HG03045 (cell line): Measurements from ENCODE around the gene OR6K6.

Experiments
- ATAC-seq: cut with Tn5 transposase; IDR thresholded peaks from one replicate; pipeline ENCODE4 v1.9.1; 2021; ENCODE audit warnings: mild to moderate bottlenecking, moderate library complexity; ENCODE audit not compliant: unreplicated experiment

Gene OR6K6, protein sequence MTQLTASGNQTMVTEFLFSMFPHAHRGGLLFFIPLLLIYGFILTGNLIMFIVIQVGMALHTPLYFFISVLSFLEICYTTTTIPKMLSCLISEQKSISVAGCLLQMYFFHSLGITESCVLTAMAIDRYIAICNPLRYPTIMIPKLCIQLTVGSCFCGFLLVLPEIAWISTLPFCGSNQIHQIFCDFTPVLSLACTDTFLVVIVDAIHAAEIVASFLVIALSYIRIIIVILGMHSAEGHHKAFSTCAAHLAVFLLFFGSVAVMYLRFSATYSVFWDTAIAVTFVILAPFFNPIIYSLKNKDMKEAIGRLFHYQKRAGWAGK

GRCh38 chr1:158754420-158754819, at the start of gene OR6K6:
Gene OR6K6 (plus strand): TSS chr1:158754720. CDS start chr1:158754888, 168 bp downstream.
- ATAC-seq: no peak

GRCh38 chr1:158706096-158706495, 48.4 kb upstream of the OR6K6 start:
- no peak for ATAC-seq

GRCh38 chr1:158711098-158711497, 43.4 kb upstream of the OR6K6 start:
- ATAC-seq: no peak

GRCh38 chr1:158714754-158715153, 39.8 kb upstream of the OR6K6 start:
- ATAC-seq: no peak

DNA sequence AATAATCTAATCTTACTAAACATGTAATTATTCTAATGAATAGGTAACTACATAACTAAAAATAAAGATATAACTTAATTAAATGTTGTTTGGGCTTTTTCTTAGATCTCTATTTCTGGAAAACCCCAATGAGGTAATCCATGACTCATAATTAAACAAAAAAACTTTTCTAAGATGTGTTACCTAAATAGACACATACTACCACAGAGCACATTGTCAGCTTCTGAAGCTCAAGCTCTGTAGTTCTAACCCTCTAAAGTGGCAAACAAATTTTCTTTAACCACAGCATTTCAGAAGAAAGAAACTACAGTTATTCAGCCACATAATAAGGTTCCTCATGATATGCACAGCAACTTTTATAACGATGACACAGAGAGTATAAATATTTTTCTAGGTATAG, 38.2 kb upstream of the OR6K6 start:
- ATAC-seq: no peak

- no peak for ATAC-seq
Observed at GRCh38 chr1:158717344-158717743, 37.2 kb upstream of the OR6K6 start.

DNA sequence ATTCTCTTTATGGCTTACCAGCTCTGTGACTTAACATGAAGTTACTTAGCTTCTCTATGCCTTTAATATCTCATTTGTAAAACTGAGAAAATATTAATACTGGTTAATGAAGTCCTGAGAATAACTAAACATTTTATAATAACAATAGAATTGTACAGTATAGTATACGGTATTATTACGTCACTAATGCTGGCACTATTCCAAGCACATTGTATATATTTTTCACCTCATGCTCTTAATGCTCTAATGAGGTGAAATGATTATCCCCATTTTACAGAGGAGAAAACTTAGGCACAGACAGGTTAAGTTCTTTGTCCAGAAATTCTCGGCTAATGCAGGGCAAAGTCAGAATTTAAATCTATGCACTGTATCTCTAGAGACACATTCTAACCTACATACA, 34.9 kb upstream of the OR6K6 start:
- no peak for ATAC-seq

DNA sequence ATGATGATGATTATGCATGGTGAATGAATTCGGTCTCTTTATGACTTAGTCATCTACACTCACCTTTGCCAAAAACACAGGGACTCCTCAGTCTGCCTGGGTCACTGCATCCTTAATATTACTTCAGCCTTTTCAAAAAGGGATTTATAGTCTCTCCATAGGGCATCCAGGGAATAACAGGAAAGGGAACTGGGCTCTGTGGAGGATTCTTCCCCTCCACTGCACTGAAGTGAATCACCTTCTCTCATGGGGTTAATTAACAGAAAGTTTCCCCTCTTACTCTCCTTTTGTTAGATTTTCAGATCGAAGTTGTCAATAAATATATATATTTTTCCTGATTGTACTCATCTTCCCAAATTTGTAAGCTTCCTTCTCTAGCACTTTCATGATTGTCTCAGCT, 33.9 kb upstream of the OR6K6 start, which contains the start of gene OR6K3:
TSS of gene OR6K3 (minus strand) at position 101 of the 400 bp plus-strand sequence. CDS start 2,605 bp downstream, outside the sequence.
- ATAC-seq: no peak

GRCh38 chr1:158724442-158724841, 30.1 kb upstream of the OR6K6 start:
- no peak for ATAC-seq

- ATAC-seq: no peak
Observed at GRCh38 chr1:158728510-158729225, 25.9 kb upstream of the OR6K6 start.

DNA sequence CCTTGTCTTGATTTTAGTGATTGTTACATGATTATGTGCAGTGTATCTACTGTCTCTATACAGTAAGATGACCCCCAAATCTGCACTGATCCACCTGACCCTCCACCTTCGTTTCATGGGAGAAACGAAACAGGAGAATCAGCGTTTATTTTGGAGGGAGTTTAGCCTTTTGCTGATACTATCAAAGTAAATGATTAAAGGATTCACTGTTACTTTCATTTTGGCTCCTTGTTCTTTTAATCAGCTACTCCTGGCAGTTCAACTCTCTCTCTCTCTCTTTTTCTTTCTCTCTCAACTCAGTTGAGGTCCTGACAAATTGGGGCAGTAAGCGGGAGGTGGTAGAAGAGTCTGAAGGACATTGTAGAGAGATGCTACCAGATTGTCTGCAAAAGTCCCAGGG, 24.1 kb upstream of the OR6K6 start:
- ATAC-seq: no peak

DNA sequence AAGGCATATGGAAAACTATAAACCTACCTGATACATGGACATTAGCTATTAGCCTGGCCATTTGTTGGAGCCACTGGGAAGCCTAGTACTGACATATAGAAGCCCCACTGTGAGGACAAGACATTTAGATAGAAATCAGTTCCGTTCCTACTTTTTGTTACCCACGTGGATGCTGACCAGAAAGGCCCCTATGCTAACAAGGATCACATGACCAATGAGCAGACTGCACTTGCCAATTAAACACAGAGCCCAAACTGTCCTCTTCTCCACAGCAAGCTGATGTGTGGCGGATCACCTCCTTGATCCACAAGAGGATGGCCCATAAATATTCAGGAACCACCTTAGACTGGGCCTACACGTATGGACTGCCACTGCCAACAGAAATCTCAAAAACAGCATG, 22.8 kb upstream of the OR6K6 start:
- no peak for ATAC-seq

DNA sequence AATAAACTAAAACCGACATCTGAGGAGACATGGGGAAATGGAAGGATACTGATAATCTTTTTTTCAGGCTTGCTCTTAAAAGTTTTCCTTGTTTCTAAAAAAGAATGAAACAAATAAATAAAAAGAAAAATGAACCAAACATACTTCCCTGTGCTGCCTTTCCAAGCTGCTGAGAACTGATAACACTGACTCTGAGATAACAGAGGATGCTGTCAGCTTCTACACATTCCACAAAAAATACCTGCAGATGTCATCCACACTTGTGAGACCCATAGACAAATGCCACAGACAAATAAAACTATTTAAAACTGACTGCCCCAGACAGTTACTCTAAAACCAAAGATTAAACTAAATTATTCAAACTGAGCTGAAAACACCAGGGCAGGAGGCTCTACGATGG, 22.0 kb upstream of the OR6K6 start:
- ATAC-seq: no peak

GRCh38 chr1:158735848-158736247, 18.7 kb upstream of the OR6K6 start:
- ATAC-seq: no peak

GRCh38 chr1:158752155-158752712, 2.3 kb upstream of the OR6K6 start:
- no peak for ATAC-seq

GRCh38 chr1:158771950-158772866, 17.7 kb downstream of the OR6K6 start, which contains the start of gene OR6N1:
Gene OR6N1 (minus strand): TSS chr1:158772195. CDS start chr1:158766682, 5,513 bp downstream.
- ATAC-seq: no peak

DNA sequence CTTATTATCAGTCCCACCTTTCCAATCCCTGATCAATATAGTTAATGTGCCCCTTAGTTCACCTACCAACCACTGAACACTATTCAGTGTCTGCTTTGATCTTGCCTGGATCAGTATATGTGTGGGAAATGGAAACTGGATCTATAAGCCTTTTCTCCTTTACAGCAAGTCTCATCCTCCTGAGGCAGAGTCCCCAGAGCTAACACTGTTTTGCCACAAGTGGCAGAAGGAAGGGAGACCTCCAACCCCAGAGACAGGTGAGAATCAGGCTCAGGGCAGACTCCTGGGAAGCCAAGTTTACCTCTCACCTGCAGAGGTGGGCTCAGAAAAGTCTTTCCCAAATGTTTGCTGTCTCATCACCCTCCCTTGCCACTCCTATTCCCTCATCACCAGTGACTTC, 26.6 kb downstream of the OR6K6 start, which contains the start of gene OR6N2:
TSS of gene OR6N2 (minus strand) at position 101 of the 400 bp plus-strand sequence. CDS start 3,569 bp downstream, outside the sequence.
- no peak for ATAC-seq

- no peak for ATAC-seq
Observed at GRCh38 chr1:158793604-158794003, 39.1 kb downstream of the OR6K6 start.

DNA sequence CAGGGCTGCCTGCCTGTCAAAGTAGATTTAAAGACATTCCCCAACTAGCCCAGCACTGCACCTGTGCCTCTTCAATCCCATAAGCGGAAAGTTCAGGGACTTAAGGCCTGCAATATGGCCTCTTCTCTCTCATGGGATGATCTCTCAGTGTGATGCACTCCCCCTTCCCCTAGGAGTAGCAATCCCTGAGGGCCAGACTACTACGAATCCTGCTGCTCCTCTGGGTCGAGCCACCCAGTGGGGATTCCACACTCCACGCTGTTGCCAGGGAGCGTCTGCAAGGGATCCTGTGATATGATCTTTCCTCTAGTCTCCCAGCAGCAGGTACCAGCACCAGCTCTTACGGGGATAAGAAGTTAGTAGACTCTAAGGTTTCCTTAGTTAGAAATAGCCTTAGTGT, 39.7 kb downstream of the OR6K6 start:
- ATAC-seq: no peak

- ATAC-seq: no peak
Observed at GRCh38 chr1:158798531-158798930, 44.0 kb downstream of the OR6K6 start.

- ATAC-seq: no peak
Observed at GRCh38 chr1:158799689-158800088, 45.2 kb downstream of the OR6K6 start.
